SK-N-SH (cell line): Measurements from ENCODE around the gene NCBP2L. TPM values are rescaled to one million over a fixed set of nuclear protein-coding genes. Genes with fewer than 3 reads are reported as not detected.
A peak's percentile ranks its signal among the peaks of the same experiment; 100 is the strongest.

Experiments
- CTCF ChIA-PET: fragments of 300-600, 350-600 bp; formaldehyde crosslinking; extraction: SDS; loops from one replicate; lab custom pipeline; 2021; lab: Yijun Ruan, JAX
- POLR2A ChIA-PET: fragments of 350-600 bp; sonication (Branson Sonifier 250); formaldehyde crosslinking; extraction: SDS; loops from one replicate; lab custom pipeline; 2020; ENCODE audit warnings: antibody characterized with exemption, inconsistent platforms; lab: Yijun Ruan, JAX
- DNase-seq: peaks from one replicate; pipeline ENCODE4 v3.0.0; 2012
- H2AFZ ChIP-seq: fragments of 200-600 bp; sonication (generic); 2 replicates; pipeline ENCODE4 v1.8.1; 2016; ENCODE audit warnings: antibody characterized with exemption, mild to moderate bottlenecking, low read depth
- H3F3A ChIP-seq: fragments of 200-600 bp; sonication (generic); replicated peaks from 2 replicates; pipeline ENCODE3; 2016; ENCODE audit warnings: antibody characterized with exemption, mild to moderate bottlenecking; ENCODE audit not compliant: insufficient read depth
- H3K27ac ChIP-seq, 2 experiments: fragments of 200-500 bp in 1 of 2; fragments of 200-600 bp in 1 of 2; sonication (Bioruptor generic) in 1 of 2; sonication (generic), shearing (Covaris generic) in 1 of 2; 2 replicates each; pipeline versions ENCODE4 v1.5.1 to v1.6.1; 2014 to 2016; ENCODE audit warnings: low read depth in 2 of 2, inconsistent platforms in 1 of 2, low read length in 1 of 2, mild to moderate bottlenecking in 1 of 2, mixed read lengths in 1 of 2
- H3K27me3 ChIP-seq: fragments of 200-600 bp; sonication (generic), shearing (Covaris generic); 2 replicates; pipeline ENCODE4 v1.6.1; 2016; ENCODE audit warnings: mixed run types; ENCODE audit not compliant: insufficient read depth
- H3K36me3 ChIP-seq, 2 experiments: fragments of 200-500 bp in 1 of 2; fragments of 200-600 bp in 1 of 2; sonication (Bioruptor generic) in 1 of 2; sonication (generic) in 1 of 2; replicated peaks in 1 of 2; 2 replicates each; pipeline versions ENCODE3 to v1.5.1; 2014 to 2016; ENCODE audit warnings: low read length in 1 of 2, mild to moderate bottlenecking in 1 of 2; ENCODE audit not compliant: insufficient read depth in 2 of 2, control insufficient read depth in 1 of 2
- H3K4me1 ChIP-seq, 2 experiments: fragments of 200-500 bp in 1 of 2; fragments of 200-600 bp in 1 of 2; sonication (Bioruptor generic) in 1 of 2; sonication (generic), shearing (Covaris generic) in 1 of 2; 2 replicates each; pipeline versions ENCODE4 v1.5.1 to v1.6.1; 2014 to 2016; ENCODE audit warnings: low read depth in 1 of 2, low read length in 1 of 2, mixed run types in 1 of 2; ENCODE audit not compliant: insufficient read depth in 2 of 2, control insufficient read depth in 1 of 2
- H3K4me2 ChIP-seq: fragments of 200-600 bp; sonication (generic), shearing (Covaris generic); 2 replicates; pipeline ENCODE4 v1.6.1; 2017; ENCODE audit warnings: mixed run types
- H3K4me3 ChIP-seq, 2 experiments: fragments of 200-500 bp in 1 of 2; fragments of 200-600 bp in 1 of 2; sonication (Bioruptor generic) in 1 of 2; sonication (generic), shearing (Covaris generic) in 1 of 2; 2 replicates each; pipeline versions ENCODE4 v1.5.1 to v1.8.1; 2014 to 2016; ENCODE audit warnings: low read depth in 2 of 2, inconsistent platforms in 1 of 2, low read length in 1 of 2, mild to moderate bottlenecking in 1 of 2, mixed read lengths in 1 of 2, moderate library complexity in 1 of 2
- H3K79me2 ChIP-seq: fragments of 200-600 bp; sonication (generic); 2 replicates; pipeline ENCODE4 v1.8.1; 2017; ENCODE audit warnings: mild to moderate bottlenecking; ENCODE audit not compliant: insufficient read depth
- H3K9ac ChIP-seq: fragments of 200-600 bp; sonication (generic); 2 replicates; pipeline ENCODE4 v1.6.1; 2017; ENCODE audit warnings: mixed run types
- H3K9me2 ChIP-seq: fragments of 200-600 bp; sonication (generic); 2 replicates; pipeline ENCODE4 v1.6.1; 2017; ENCODE audit warnings: mixed run types
- H3K9me3 ChIP-seq: fragments of 200-600 bp; sonication (generic); 2 replicates; pipeline ENCODE4 v1.6.1; 2017; ENCODE audit warnings: mixed run types, mild to moderate bottlenecking, moderate library complexity
- H4K20me1 ChIP-seq: fragments of 200-600 bp; sonication (generic); 2 replicates; pipeline ENCODE4 v1.6.1; 2017; ENCODE audit warnings: mild to moderate bottlenecking, mixed run types; ENCODE audit not compliant: insufficient read depth
- ELF1 ChIP-seq: IDR thresholded peaks from 2 replicates; pipeline ENCODE4 v1.4.0; 2012
- GATA2 ChIP-seq: sonication (generic); formaldehyde crosslinking; IDR thresholded peaks from 2 replicates; pipeline ENCODE4 v1.5.0; 2020; ENCODE audit warnings: mild to moderate bottlenecking, missing genetic modification reagents
- JUND ChIP-seq: IDR thresholded peaks from 2 replicates; pipeline ENCODE4 v1.4.0; 2012
- MXI1 ChIP-seq: IDR thresholded peaks from 2 replicates; pipeline ENCODE4 v1.6.1; 2012; ENCODE audit warnings: mild to moderate bottlenecking, low read depth, low read length, improper control_type of control experiment
- NFIC ChIP-seq: IDR thresholded peaks from 2 replicates; pipeline ENCODE4 v1.4.0; 2012; ENCODE audit warnings: borderline replicate concordance
- SIN3A ChIP-seq: IDR thresholded peaks from 2 replicates; pipeline ENCODE4 v1.6.1; 2012; ENCODE audit warnings: low read depth, mild to moderate bottlenecking, low read length, moderate library complexity, borderline replicate concordance
- SMC3 ChIP-seq: IDR thresholded peaks from 2 replicates; pipeline ENCODE4 v1.6.1; 2012; ENCODE audit warnings: low read depth, low read length, improper control_type of control experiment
- WGBS: methylation state at CpG from one replicate; pipeline ENCODE4 v1.1.6; 2017; ENCODE audit warnings: low lambda C conversion rate; 5-methylcytosine and 5-hydroxymethylcytosine counted together
- polyA plus RNA-seq, 3 experiments: library from polyadenylated mRNA; depleted of rRNA; stranded (reverse); fragments of >200 nt; gene quantifications; 2 replicates each; pipeline ENCODE4 v1.2.3, GENCODE V29; 2012
- TF ChIP-seq, protein P1 (sequence below): IDR thresholded peaks from 2 replicates; pipeline ENCODE4; 2012
- TF ChIP-seq, protein P2 (sequence below): IDR thresholded peaks from 2 replicates; pipeline ENCODE4 v1.4.0; 2012; ENCODE audit warnings: low read depth, borderline replicate concordance
- TF ChIP-seq, protein P3 (sequence below): fragments of 150-350 bp; IDR thresholded peaks from 2 replicates; pipeline ENCODE4 v1.6.1; 2016; ENCODE audit warnings: mild to moderate bottlenecking, low read depth, low read length
- TF ChIP-seq, protein P4 (sequence below): fragments of 200-600 bp; sonication (generic); IDR thresholded peaks from 2 replicates; pipeline ENCODE4 v1.6.1; 2017; ENCODE audit warnings: antibody characterized with exemption, mild to moderate bottlenecking, moderate library complexity

Gene NCBP2L
- polyA plus RNA-seq, 1 of the 3 experiments (the other 2 are of a cell fraction): not detected

DNA sequence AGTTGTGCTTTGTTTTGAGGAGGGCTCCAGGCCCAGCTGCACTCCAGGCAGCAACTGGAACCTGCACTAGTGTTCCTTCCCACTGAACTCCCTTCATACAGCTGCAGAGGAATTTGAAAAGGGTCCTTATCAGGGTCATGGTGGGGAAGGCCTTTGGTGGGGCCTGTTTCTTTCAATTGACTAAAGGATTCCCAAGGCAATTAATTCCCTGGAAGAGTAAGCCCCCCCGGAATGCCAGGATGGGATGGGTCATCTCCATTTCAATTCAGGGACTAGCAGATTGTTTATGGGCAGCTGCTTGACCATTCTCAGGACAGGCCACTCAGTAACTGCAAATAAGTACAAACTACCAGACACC lies 47.3 kb upstream of the NCBP2L start:
- TF ChIP-seq JUND (no peak), ELF1 (no peak), GATA2 (CRISPR knock-in tag) (no peak), SIN3A (no peak), SMC3 (no peak), MXI1 (no peak)
- TF ChIP-seq, protein P1, sequence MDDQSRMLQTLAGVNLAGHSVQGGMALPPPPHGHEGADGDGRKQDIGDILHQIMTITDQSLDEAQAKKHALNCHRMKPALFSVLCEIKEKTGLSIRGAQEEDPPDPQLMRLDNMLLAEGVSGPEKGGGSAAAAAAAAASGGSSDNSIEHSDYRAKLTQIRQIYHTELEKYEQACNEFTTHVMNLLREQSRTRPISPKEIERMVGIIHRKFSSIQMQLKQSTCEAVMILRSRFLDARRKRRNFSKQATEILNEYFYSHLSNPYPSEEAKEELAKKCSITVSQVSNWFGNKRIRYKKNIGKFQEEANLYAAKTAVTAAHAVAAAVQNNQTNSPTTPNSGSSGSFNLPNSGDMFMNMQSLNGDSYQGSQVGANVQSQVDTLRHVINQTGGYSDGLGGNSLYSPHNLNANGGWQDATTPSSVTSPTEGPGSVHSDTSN: no peak
- TF ChIP-seq, protein P2, sequence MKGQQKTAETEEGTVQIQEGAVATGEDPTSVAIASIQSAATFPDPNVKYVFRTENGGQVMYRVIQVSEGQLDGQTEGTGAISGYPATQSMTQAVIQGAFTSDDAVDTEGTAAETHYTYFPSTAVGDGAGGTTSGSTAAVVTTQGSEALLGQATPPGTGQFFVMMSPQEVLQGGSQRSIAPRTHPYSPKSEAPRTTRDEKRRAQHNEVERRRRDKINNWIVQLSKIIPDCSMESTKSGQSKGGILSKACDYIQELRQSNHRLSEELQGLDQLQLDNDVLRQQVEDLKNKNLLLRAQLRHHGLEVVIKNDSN: no peak
- TF ChIP-seq, protein P3, sequence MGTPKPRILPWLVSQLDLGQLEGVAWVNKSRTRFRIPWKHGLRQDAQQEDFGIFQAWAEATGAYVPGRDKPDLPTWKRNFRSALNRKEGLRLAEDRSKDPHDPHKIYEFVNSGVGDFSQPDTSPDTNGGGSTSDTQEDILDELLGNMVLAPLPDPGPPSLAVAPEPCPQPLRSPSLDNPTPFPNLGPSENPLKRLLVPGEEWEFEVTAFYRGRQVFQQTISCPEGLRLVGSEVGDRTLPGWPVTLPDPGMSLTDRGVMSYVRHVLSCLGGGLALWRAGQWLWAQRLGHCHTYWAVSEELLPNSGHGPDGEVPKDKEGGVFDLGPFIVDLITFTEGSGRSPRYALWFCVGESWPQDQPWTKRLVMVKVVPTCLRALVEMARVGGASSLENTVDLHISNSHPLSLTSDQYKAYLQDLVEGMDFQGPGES: no peak
- peaks cover 9% of the 10 kb centered on the region; the same call in 1 of the 2 replicates for H3K27me3 ChIP-seq
- no peaks in the 10 kb centered on the region for H3K79me2 ChIP-seq
- POLR2A ChIA-PET: no interaction called here
- DNase-seq: no peak
- H3K36me3 ChIP-seq: no peaks in the 10 kb centered on the region
- no peak overlapping the region for H3K4me2 ChIP-seq
- peaks cover 0 to 3% of the 10 kb centered on the region in 2 experiments; a peak in 1 of 4 replicates for H3K4me1 ChIP-seq
- 71% methylated on average over 1 of the region's 1 CpG for WGBS
- no peaks in the 10 kb centered on the region for H3K9me3 ChIP-seq
- no peak overlapping the region for H3K9ac ChIP-seq
- no peaks in the 10 kb centered on the region for H3K9me2 ChIP-seq
- CTCF ChIA-PET: interaction anchor here (1.0 to 3.1 kb wide), 2 partner anchors 13 to 53 kb away, joined by 3 to 9 read pairs; no protein-coding TSS in a partner anchor
- H3F3A ChIP-seq: no peaks in the 10 kb centered on the region
- H4K20me1 ChIP-seq: no peaks in the 10 kb centered on the region
- H2AFZ ChIP-seq: no peak overlapping the region
- H3K27ac ChIP-seq: no peak overlapping the region
- no peak overlapping the region for H3K4me3 ChIP-seq

DNA sequence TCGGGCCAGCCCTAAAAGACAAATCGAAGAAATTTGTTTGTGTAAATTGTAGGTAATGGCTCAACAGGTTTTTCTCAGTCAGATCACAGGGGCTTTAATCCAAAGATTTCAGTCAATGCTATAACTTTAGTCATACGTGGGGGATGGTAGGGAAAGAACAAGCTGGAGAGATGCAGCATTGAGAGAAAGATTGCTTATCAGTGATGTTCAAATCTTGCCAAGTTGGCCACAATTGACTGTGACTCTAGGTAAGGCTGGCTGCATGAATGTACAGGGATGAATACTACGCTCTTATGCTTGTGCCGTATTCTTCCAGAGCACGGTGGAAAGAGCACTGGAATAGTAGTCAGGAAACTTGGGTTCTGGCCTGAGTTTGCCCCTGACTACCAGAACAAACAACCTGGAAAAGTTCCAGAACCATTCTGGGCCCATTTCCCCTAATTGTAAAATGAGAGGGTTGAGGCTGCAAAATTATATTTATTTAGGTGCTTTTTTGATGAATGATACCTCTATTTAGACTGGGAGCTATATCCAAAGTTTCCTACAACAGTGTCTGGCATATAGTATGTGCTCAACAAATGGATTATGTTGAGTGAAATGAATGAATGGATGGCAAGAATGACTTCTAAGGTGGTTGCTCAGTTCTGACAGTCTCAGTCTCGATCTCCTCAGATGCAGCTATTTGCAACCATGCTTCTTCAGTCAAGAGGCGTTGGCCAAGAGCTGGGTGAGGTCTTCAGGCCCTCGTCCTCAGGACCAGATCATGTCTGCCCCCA lies 46.4 kb upstream of the NCBP2L start:
- Histone ChIP-seq H3K4me3 (no peak overlapping the region), H3K9ac (no peak overlapping the region), H3K36me3 (no peaks in the 10 kb centered on the region), H3K4me2 (peak overlapping the region; percentile 11; the same call in 1 of the 2 replicates), H3K79me2 (no peaks in the 10 kb centered on the region), H3K9me2 (no peaks in the 10 kb centered on the region), H3K27me3 (peaks cover 9% of the 10 kb centered on the region; the same call in 1 of the 2 replicates), H3F3A (no peaks in the 10 kb centered on the region), H3K9me3 (no peaks in the 10 kb centered on the region), H3K4me1 (peaks cover 0 to 3% of the 10 kb centered on the region in 2 experiments; a peak in 1 of 4 replicates), H4K20me1 (no peaks in the 10 kb centered on the region), H3K27ac (no peak overlapping the region), H2AFZ (no peak overlapping the region)
- ChIA-PET POLR2A (interaction anchor here (0.6 kb wide), 1 partner anchor 35 kb away, joined by 3 read pairs; no protein-coding TSS in a partner anchor), CTCF (interaction anchor here (0.6 to 3.1 kb wide), 5 partner anchors 9 to 54 kb away, joined by 3 to 9 read pairs (median 4); partner anchors contain the start of gene NCBP2L)
- no peak for DNase-seq
- TF ChIP-seq JUND (no peak), NFIC (peak; percentile 30; the same call in 1 of the 2 replicates)
- TF ChIP-seq, protein P4, sequence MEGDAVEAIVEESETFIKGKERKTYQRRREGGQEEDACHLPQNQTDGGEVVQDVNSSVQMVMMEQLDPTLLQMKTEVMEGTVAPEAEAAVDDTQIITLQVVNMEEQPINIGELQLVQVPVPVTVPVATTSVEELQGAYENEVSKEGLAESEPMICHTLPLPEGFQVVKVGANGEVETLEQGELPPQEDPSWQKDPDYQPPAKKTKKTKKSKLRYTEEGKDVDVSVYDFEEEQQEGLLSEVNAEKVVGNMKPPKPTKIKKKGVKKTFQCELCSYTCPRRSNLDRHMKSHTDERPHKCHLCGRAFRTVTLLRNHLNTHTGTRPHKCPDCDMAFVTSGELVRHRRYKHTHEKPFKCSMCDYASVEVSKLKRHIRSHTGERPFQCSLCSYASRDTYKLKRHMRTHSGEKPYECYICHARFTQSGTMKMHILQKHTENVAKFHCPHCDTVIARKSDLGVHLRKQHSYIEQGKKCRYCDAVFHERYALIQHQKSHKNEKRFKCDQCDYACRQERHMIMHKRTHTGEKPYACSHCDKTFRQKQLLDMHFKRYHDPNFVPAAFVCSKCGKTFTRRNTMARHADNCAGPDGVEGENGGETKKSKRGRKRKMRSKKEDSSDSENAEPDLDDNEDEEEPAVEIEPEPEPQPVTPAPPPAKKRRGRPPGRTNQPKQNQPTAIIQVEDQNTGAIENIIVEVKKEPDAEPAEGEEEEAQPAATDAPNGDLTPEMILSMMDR: no peak
- 47% methylated on average over 9 of the region's 9 CpGs for WGBS
